ENCODE data around the gene HNRNPH1. TPM values are rescaled to one million over a fixed set of nuclear protein-coding genes. Genes with fewer than 3 reads are reported as not detected.

Gene HNRNPH1
- total RNA-seq, 1 donor from 2014 or later, result 893 TPM

DNA sequence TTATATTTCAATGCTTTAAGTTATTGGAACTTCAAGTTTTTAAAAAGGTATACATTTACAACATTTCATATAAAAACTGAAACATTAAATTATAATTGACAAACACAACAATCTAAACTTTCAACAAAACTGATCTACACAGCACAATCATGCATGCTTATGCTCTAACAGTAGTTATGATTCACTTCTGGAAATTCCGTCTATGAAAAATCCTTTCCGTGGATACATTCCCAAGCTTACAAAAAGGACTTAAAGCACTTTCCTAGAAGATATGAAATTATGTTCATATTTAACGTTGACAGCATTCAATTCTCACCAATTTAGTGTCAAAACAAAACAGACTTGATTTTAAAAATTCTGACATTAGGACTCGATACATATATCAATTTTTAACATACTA is 3.7 kb downstream of the HNRNPH1 start:
- no peak for DNase-seq (ENCODE audit: extremely low spot score, unreplicated experiment)
- H3K9me3 Mint-ChIP-seq, result no peaks in the 10 kb centered on the region
- H3K4me1 Mint-ChIP-seq (ENCODE audit: unreplicated experiment), result peaks cover 37% of the 10 kb centered on the region
- H3K36me3 Mint-ChIP-seq, result peaks cover 73% of the 10 kb centered on the region
- H3K27me3 Mint-ChIP-seq, result peaks cover 9% of the 10 kb centered on the region
- TF ChIP-seq CTCF (conservative IDR thresholded peaks at IDR 0.05), result no peak
- peak overlapping the region; percentile 100 for H3K27ac Mint-ChIP-seq
- peak overlapping the region; percentile 99 for H3K4me3 Mint-ChIP-seq

DNA sequence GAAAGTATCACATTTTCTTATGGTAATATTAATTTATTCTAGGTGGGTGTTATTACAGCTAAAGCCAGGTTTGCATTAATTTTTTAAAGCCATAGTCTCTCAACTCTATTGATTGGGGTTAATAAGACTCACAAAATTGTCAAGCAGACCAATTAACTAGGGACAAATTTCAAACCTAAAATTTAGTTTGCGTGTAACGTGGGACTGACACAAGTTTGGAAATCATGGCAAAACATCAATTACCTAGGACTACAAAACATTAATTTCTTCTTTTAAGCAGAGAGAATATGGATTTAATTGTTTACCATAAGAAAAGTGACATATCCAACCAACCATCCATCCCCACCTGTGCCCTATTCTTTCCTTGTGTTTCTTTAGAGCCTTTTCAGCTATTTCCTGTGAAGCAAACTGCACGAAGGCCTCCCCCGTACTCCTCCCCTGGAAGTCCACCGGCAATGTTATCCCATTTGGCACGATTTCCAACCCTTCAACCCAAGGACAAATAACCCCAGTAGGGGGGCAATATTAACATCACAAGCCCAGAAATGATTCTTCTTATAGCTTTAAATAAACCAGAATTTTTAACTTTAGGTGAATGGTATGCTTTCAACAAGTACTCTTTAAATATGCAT is 4.4 kb downstream of the HNRNPH1 start:
- peaks cover 80% of the 10 kb centered on the region for H3K36me3 Mint-ChIP-seq
- H3K27me3 Mint-ChIP-seq, result peaks cover 9% of the 10 kb centered on the region
- H3K4me3 Mint-ChIP-seq, result peak overlapping the region; percentile 82
- H3K9me3 Mint-ChIP-seq, result no peaks in the 10 kb centered on the region
- H3K27ac Mint-ChIP-seq, result peak overlapping the region; percentile 40
- DNase-seq (ENCODE audit: extremely low spot score, unreplicated experiment), result no peak
- TF ChIP-seq CTCF (conservative IDR thresholded peaks at IDR 0.05), result no peak
- peaks cover 35% of the 10 kb centered on the region for H3K4me1 Mint-ChIP-seq (ENCODE audit: unreplicated experiment)

DNA sequence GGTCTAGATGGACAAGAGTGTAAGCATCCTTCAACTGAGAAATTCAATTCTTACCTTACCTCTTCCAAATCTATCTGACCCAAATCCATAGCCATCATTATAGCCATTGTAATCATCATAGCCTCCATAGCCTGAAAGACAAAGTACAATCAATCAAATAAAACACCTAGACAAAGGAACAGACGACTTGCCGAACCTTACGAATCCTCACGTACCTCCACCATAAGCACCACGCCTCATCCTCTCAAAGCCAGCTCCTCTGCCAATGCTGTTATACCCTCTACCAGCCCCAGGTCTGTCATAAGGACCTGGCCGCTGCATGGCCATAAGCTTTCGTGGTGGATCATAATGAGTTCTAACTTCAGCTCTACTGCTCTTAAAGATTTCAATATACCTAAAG is 5.5 kb downstream of the HNRNPH1 start:
- no peak for DNase-seq (ENCODE audit: extremely low spot score, unreplicated experiment)
- H3K27ac Mint-ChIP-seq, result peak overlapping the region; percentile 71
- H3K9me3 Mint-ChIP-seq, result no peaks in the 10 kb centered on the region
- peaks cover 82% of the 10 kb centered on the region for H3K36me3 Mint-ChIP-seq
- peak overlapping the region; percentile 46 for H3K4me3 Mint-ChIP-seq
- H3K4me1 Mint-ChIP-seq (ENCODE audit: unreplicated experiment), result peaks cover 38% of the 10 kb centered on the region
- no peak for TF ChIP-seq CTCF (conservative IDR thresholded peaks at IDR 0.05)
- H3K27me3 Mint-ChIP-seq, result peaks cover 2% of the 10 kb centered on the region

DNA sequence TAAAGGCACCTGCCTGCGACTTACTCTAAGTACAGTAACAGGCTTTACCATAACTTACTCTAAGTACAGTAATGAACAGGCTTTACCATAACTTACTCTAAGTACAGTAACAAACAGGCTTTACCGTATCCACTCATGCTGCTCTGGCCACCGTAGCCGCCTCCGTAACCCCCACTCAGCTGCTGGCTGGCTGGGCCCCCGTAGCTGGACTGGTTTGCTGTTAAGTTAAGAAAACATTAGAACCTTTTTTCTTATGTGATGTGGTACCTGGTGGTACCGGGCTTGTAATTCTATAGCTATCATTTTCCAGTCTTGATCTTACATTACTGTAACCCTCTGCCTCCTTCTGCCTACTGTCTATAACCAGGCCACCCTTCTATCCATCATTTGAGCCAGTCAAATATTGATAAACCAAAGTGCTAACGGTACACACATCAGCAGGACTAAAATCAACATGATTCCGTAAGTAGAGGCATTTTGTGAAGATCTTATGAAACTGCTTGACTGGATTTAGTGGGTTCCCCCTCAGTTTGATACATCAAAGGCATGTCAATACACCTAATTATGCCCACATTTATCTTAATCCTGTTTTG is 7.4 kb downstream of the HNRNPH1 start:
- H3K27ac Mint-ChIP-seq, result peak overlapping the region; percentile 65
- DNase-seq (ENCODE audit: extremely low spot score, unreplicated experiment), result no peak
- H3K27me3 Mint-ChIP-seq, result no peaks in the 10 kb centered on the region
- H3K36me3 Mint-ChIP-seq, result peaks cover 77% of the 10 kb centered on the region
- H3K4me3 Mint-ChIP-seq, result no peak overlapping the region
- peaks cover 40% of the 10 kb centered on the region for H3K4me1 Mint-ChIP-seq (ENCODE audit: unreplicated experiment)
- H3K9me3 Mint-ChIP-seq, result no peaks in the 10 kb centered on the region
- no peak for TF ChIP-seq CTCF (conservative IDR thresholded peaks at IDR 0.05)

DNA sequence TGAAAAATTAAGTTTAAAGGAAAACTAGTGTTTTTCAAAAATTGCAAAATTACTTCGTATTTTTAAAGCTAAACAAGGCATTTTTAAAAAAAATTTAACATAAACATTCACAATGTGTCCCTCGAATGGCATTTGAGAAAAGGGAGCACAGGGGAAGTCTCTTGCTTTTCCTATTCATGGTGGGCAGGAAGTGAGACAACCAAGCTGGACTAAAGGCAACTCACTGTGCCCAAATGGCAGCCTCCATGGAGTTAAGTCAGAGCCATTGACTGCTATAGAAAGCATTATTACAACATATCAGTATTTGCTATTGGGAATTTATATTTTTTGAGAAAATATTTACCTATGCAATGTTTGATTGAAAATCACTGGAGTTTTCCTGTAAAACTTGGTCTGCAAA is 8.3 kb downstream of the HNRNPH1 start:
- Mint-ChIP-seq H3K36me3 (peaks cover 76% of the 10 kb centered on the region), H3K4me1 (ENCODE audit: unreplicated experiment) (peaks cover 37% of the 10 kb centered on the region), H3K4me3 (no peak overlapping the region), H3K27ac (peak overlapping the region; percentile 36), H3K9me3 (no peaks in the 10 kb centered on the region), H3K27me3 (no peaks in the 10 kb centered on the region)
- TF ChIP-seq CTCF (conservative IDR thresholded peaks at IDR 0.05), result no peak
- DNase-seq (ENCODE audit: extremely low spot score, unreplicated experiment), result no peak

All from type B pancreatic cell (in vitro differentiated cells).